Suprapubic skin (tissue), 3 donors: ENCODE measurements around the gene CDH4.

Experiments
- CTCF ChIP-seq, 2 donors: fragments of 200-600 bp in 1 of 2; fragments of 450-650 bp in 1 of 2; sonication (generic) in 1 of 2; IDR thresholded peaks; one replicate each; pipeline ENCODE4 v1.5.1; 2016 to 2019; ENCODE audit warnings: antibody characterized with exemption in 2 of 2, mild to moderate bottlenecking in 1 of 2, moderate library complexity in 1 of 2
- POLR2A ChIP-seq, 2 donors: fragments of 450-650 bp; IDR thresholded peaks; one replicate each; pipeline ENCODE4 v1.6.1; 2017; ENCODE audit warnings: antibody characterized with exemption in 2 of 2, mild to moderate bottlenecking in 2 of 2, moderate library complexity in 2 of 2

GRCh38 chr20:61903575-61904340 lies 651.7 kb downstream of the CDH4 start:
- TF ChIP-seq CTCF (IDR thresholded peaks at IDR 0.05) = no peak
- TF ChIP-seq POLR2A (IDR thresholded peaks at IDR 0.05) = no peak
